ENCODE measurements around the gene SMARCAL1.
A peak's percentile ranks its signal among the peaks of the same experiment; 100 is the strongest.

The SMARCAL1 gene

GRCh38 chr2:216426166-216426777 is 14.0 kb downstream of the SMARCAL1 start:
- no peak overlapping the region for H3K4me3 ChIP-seq (replicated peaks in 1 of 2; ENCODE audit: low read depth in 2 of 2, low read length in 2 of 2)
- peak; percentile 12 to 19 for DNase-seq (ENCODE audit: low read depth in 2 of 2)
- no peak for TF ChIP-seq CTCF (IDR thresholded peaks at IDR 0.05; ENCODE audit: low read depth, low read length)

- H3K4me3 ChIP-seq (replicated peaks in 1 of 2; ENCODE audit: low read depth in 2 of 2, low read length in 2 of 2), result no peak overlapping the region
- DNase-seq (ENCODE audit: low read depth in 2 of 2), result peak; percentile 52 to 65
- TF ChIP-seq CTCF (IDR thresholded peaks at IDR 0.05; ENCODE audit: low read depth, low read length), result no peak
These were observed 14.7 kb downstream of the SMARCAL1 start for GRCh38 chr2:216426938-216427337.

GRCh38 chr2:216428618-216429350 is 16.5 kb downstream of the SMARCAL1 start:
- TF ChIP-seq CTCF (IDR thresholded peaks at IDR 0.05; ENCODE audit: low read depth, low read length), result no peak
- H3K4me3 ChIP-seq (replicated peaks in 1 of 2; ENCODE audit: low read depth in 2 of 2, low read length in 2 of 2), result no peak overlapping the region
- no peak for DNase-seq (ENCODE audit: low read depth in 2 of 2)

GRCh38 chr2:216429428-216429827 is 17.1 kb downstream of the SMARCAL1 start:
- no peak for TF ChIP-seq CTCF (IDR thresholded peaks at IDR 0.05; ENCODE audit: low read depth, low read length)
- no peak overlapping the region for H3K4me3 ChIP-seq (replicated peaks in 1 of 2; ENCODE audit: low read depth in 2 of 2, low read length in 2 of 2)
- DNase-seq (ENCODE audit: low read depth in 2 of 2), result no peak

- DNase-seq (ENCODE audit: low read depth in 2 of 2), result no peak
- no peak for TF ChIP-seq CTCF (IDR thresholded peaks at IDR 0.05; ENCODE audit: low read depth, low read length)
- no peak overlapping the region for H3K4me3 ChIP-seq (replicated peaks in 1 of 2; ENCODE audit: low read depth in 2 of 2, low read length in 2 of 2)
These were observed 18.7 kb downstream of the SMARCAL1 start for GRCh38 chr2:216430811-216431530.

- no peak overlapping the region for H3K4me3 ChIP-seq (replicated peaks in 1 of 2; ENCODE audit: low read depth in 2 of 2, low read length in 2 of 2)
- no peak for TF ChIP-seq CTCF (IDR thresholded peaks at IDR 0.05; ENCODE audit: low read depth, low read length)
- no peak for DNase-seq (ENCODE audit: low read depth in 2 of 2)
These were observed 19.2 kb downstream of the SMARCAL1 start for GRCh38 chr2:216431531-216431856.

Data from cardiac fibroblast (primary cell).